ENCODE results near the gene ERC2. TPM values are rescaled to one million over a fixed set of nuclear protein-coding genes. Genes with fewer than 3 reads are reported as not detected.

ERC2 gene
- total and polyA plus RNA-seq, 2 donors (not counting 3 experiments of a cell fraction or from before 2014, with no cell fraction given), result 5.6 to 15.5 TPM

DNA sequence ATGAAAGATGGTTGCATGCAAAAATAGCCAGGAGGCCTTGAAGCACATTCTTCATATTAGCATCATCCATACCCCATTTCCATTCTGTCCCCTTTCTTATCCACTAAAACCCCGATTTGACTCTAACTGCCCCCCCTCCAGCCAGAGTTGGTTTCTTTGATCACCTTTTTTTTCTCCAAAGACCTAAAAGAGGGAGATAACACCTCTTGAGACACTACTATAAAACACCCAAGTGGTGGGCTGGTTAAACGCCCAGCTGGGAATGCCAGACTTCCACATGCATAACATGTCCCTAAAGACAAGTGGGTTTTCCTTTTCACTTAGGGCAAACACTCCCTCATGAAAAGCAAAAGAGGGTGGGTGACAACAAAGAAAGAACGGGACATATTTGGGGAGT is 847.2 kb downstream of the ERC2 start:
- no peak overlapping the region for H2AFZ ChIP-seq (ENCODE audit: low read depth, low read length)
- BruUV-seq (replicated peaks), result no TSS peak
- H3K27me3 ChIP-seq (ENCODE audit: control insufficient read depth in 2 of 2, insufficient read depth in 2 of 2, low read length in 2 of 2), result no peaks in the 10 kb centered on the region
- H3K27ac ChIP-seq (ENCODE audit: insufficient read depth, low read depth, low read length), result no peak overlapping the region
- no peaks in the 10 kb centered on the region for H3K9me3 ChIP-seq (replicated peaks; ENCODE audit: control insufficient read depth, insufficient read depth, low read length)
- TF ChIP-seq GATA2 (IDR thresholded peaks at IDR 0.05; ENCODE audit: insufficient read depth, insufficient read length, low read depth, low read length) (no peak), POLR2AphosphoS5 (IDR thresholded peaks at IDR 0.05; ENCODE audit: insufficient read depth, low read depth, low read length) (no peak), JUN (IDR thresholded peaks at IDR 0.05; ENCODE audit: borderline replicate concordance, insufficient read depth, insufficient read length, low read depth) (no peak), FOS (IDR thresholded peaks at IDR 0.05; ENCODE audit: borderline replicate concordance, insufficient read depth, low read length) (no peak), MYC (IDR thresholded peaks at IDR 0.05; ENCODE audit: low read depth, low read length) (no peak), POLR2A (IDR thresholded peaks at IDR 0.05; ENCODE audit: low read depth, low read length) (no peak), EZH2 (IDR thresholded peaks at IDR 0.05; ENCODE audit: borderline replicate concordance, low read depth, low read length, severe bottlenecking) (no peak)
- TF ChIP-seq, protein P1, sequence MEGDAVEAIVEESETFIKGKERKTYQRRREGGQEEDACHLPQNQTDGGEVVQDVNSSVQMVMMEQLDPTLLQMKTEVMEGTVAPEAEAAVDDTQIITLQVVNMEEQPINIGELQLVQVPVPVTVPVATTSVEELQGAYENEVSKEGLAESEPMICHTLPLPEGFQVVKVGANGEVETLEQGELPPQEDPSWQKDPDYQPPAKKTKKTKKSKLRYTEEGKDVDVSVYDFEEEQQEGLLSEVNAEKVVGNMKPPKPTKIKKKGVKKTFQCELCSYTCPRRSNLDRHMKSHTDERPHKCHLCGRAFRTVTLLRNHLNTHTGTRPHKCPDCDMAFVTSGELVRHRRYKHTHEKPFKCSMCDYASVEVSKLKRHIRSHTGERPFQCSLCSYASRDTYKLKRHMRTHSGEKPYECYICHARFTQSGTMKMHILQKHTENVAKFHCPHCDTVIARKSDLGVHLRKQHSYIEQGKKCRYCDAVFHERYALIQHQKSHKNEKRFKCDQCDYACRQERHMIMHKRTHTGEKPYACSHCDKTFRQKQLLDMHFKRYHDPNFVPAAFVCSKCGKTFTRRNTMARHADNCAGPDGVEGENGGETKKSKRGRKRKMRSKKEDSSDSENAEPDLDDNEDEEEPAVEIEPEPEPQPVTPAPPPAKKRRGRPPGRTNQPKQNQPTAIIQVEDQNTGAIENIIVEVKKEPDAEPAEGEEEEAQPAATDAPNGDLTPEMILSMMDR (IDR thresholded peaks at IDR 0.05; ENCODE audit: extremely low read depth in 1 of 2, insufficient read depth in 1 of 2, low read depth in 1 of 2, low read length in 2 of 2), result no peak
- TF ChIP-seq, protein P2, sequence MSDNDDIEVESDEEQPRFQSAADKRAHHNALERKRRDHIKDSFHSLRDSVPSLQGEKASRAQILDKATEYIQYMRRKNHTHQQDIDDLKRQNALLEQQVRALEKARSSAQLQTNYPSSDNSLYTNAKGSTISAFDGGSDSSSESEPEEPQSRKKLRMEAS (IDR thresholded peaks at IDR 0.05; ENCODE audit: insufficient read depth, insufficient read length), result no peak
- no peak overlapping the region for H3K9ac ChIP-seq (replicated peaks; ENCODE audit: extremely low read depth, insufficient read depth, low read length)
- CTCF ChIA-PET, result interaction anchor here (0.8 kb wide), 1 partner anchor 10 kb away, joined by 4 read pairs; no protein-coding TSS in a partner anchor
- dilution Hi-C loops (cut with MboI; ENCODE audit: extremely low pct_ligation_motif_present, low sequenced_read_pairs), result no loop called here
- no peaks in the 10 kb centered on the region for H3K9me1 ChIP-seq (replicated peaks; ENCODE audit: control insufficient read depth, extremely low read depth, insufficient read depth, low read length)
- H3K4me3 ChIP-seq (replicated peaks in 1 of 3; ENCODE audit: insufficient read depth in 1 of 3, low read depth in 1 of 3, low read length in 3 of 3), result no peak overlapping the region
- POLR2A ChIA-PET, result no interaction called here
- peaks cover 15% of the 10 kb centered on the region for H3K4me1 ChIP-seq (ENCODE audit: control insufficient read depth, extremely low read depth, insufficient read depth, low read length)
- no peaks in the 10 kb centered on the region for H4K20me1 ChIP-seq (replicated peaks; ENCODE audit: control insufficient read depth, extremely low read depth, insufficient read depth, low read length)
- FAIRE-seq, result no peak
- DNase-seq (ENCODE audit: low read depth, low spot score), result no peak
- no peaks in the 10 kb centered on the region for H3K36me3 ChIP-seq (ENCODE audit: control insufficient read depth in 2 of 2, extremely low read depth in 1 of 2, insufficient read depth in 2 of 2, low read length in 2 of 2)
- intact Hi-C loops (cut with micrococcal nuclease), result loop anchor here (2.0 to 5.0 kb wide), 2 partner anchors 20 to 134 kb away; partner anchors contain the start of gene WNT5A
- H3K79me2 ChIP-seq (ENCODE audit: control insufficient read depth, insufficient read depth, low read length), result no peaks in the 10 kb centered on the region
- no peak overlapping the region for H3K4me2 ChIP-seq (ENCODE audit: insufficient read depth, low read length)
